GM12878 (cell line): ENCODE measurements around the gene AMTN. TPM values are rescaled to one million over a fixed set of nuclear protein-coding genes. Genes with fewer than 3 reads are reported as not detected.
"Not testable (repeated sequence)": the region's sequence is repeated elsewhere in the genome, so short reads cannot be mapped to it uniquely, and the experiment has no call there.

Experiments
- ATAC-seq: fragments of 200-7000 bp; cut with Tn5 transposase; 3 replicates; pipeline ENCODE4 v1.9.1; 2020; ENCODE audit warnings: mild to moderate bottlenecking, moderate library complexity
- BruUV-seq: library from RNA; stranded (reverse); fragments of 400-500 nt; replicated peaks from 2 replicates; lab custom pipeline; 2021; lab: Mats Ljungman, UMichigan
- CTCF ChIA-PET: fragments of 300-600 bp; sonication (Branson Sonifier 250); formaldehyde crosslinking; extraction: SDS; loops from one replicate; lab custom pipeline; 2021; ENCODE audit warnings: inconsistent platforms; lab: Yijun Ruan, JAX
- POLR2A ChIA-PET: fragments of 350-600 bp; formaldehyde crosslinking; extraction: SDS; loops from one replicate; lab custom pipeline; 2021; ENCODE audit warnings: inconsistent platforms; lab: Charles Lee
- RAD21 ChIA-PET: fragments of 300-600 bp; sonication (Branson Sonifier 250); formaldehyde crosslinking; loops from one replicate; lab custom pipeline; 2023; ENCODE audit warnings: antibody characterized with exemption; ENCODE audit not compliant: unreplicated experiment; lab: Charles Lee
- SMC1A ChIA-PET: fragments of 300-600 bp; sonication (Branson Sonifier 250); formaldehyde crosslinking; loops from one replicate; lab custom pipeline; 2023; ENCODE audit not compliant: unreplicated experiment, uncharacterized antibody; lab: Charles Lee
- DNase-seq: peaks from one replicate; pipeline ENCODE4 v3.0.0-alpha.2; 2011; ENCODE audit warnings: low read depth, low spot score
- FAIRE-seq: peaks from 3 replicates; lab custom pipeline; 2011; peaks lifted over from hg19 to GRCh38; lab: Jason Lieb, UNC
- H2AFZ ChIP-seq: 2 replicates; pipeline ENCODE4 v1.6.0; 2011; ENCODE audit warnings: low read depth, low read length, control low read depth; ENCODE audit not compliant: control insufficient read depth
- H3K27ac ChIP-seq: 2 replicates; pipeline ENCODE4 v1.5.1; 2011; ENCODE audit warnings: control low read depth; ENCODE audit not compliant: control insufficient read depth, insufficient read depth
- H3K27me3 ChIP-seq, 2 experiments: replicated peaks in 1 of 2; 2 replicates each; pipeline versions ENCODE4 v1.6.0 to v1.6.1; 2011; ENCODE audit warnings: low read length in 1 of 2; ENCODE audit not compliant: control insufficient read depth in 2 of 2, insufficient read depth in 2 of 2
- H3K36me3 ChIP-seq, 2 experiments: 2 replicates each; pipeline ENCODE4 v1.5.1; 2011; ENCODE audit warnings: low read length in 1 of 2; ENCODE audit not compliant: control insufficient read depth in 2 of 2, insufficient read depth in 2 of 2
- H3K4me1 ChIP-seq: 2 replicates; pipeline ENCODE4 v1.6.1; 2011; ENCODE audit warnings: mild to moderate bottlenecking, low read length, moderate library complexity, mixed read lengths; ENCODE audit not compliant: control insufficient read depth, insufficient read depth
- H3K4me2 ChIP-seq: 2 replicates; pipeline ENCODE4 v1.6.0; 2011; ENCODE audit warnings: control low read depth; ENCODE audit not compliant: control insufficient read depth, insufficient read depth
- H3K4me3 ChIP-seq: fragments of 200-600 bp; sonication (generic); 2 replicates; pipeline ENCODE4 v1.5.1; 2016
- H3K79me2 ChIP-seq: 2 replicates; pipeline ENCODE4 v1.6.0; 2011; ENCODE audit warnings: low read length; ENCODE audit not compliant: control insufficient read depth, insufficient read depth
- H3K9ac ChIP-seq: 2 replicates; pipeline ENCODE4 v1.8.0; 2011; ENCODE audit warnings: low read length, control low read depth, mixed read lengths; ENCODE audit not compliant: control insufficient read depth, insufficient read depth
- H3K9me3 ChIP-seq: replicated peaks from 3 replicates; pipeline ENCODE4 v1.5.1; 2011; ENCODE audit warnings: mild to moderate bottlenecking, low read length; ENCODE audit not compliant: control insufficient read depth, insufficient read depth
- H4K20me1 ChIP-seq: 2 replicates; pipeline ENCODE4 v1.6.0; 2011; ENCODE audit not compliant: control insufficient read depth, insufficient read depth
- BCL11A ChIP-seq: IDR thresholded peaks from 2 replicates; pipeline ENCODE4 v1.6.1; 2011; ENCODE audit warnings: low read depth, low read length
- GATAD2B ChIP-seq: fragments of 450-650 bp; conservative IDR thresholded peaks from 2 replicates; pipeline ENCODE4 v1.6.1; 2017; ENCODE audit warnings: low read depth, mild to moderate bottlenecking, moderate library complexity
- NRF1 ChIP-seq: conservative IDR thresholded peaks from 2 replicates; pipeline ENCODE4 v1.6.1; 2011; ENCODE audit warnings: mild to moderate bottlenecking, low read depth, low read length, improper control_type of control experiment
- RAD21 ChIP-seq: IDR thresholded peaks from 2 replicates; pipeline ENCODE4 v1.6.1; 2011; ENCODE audit warnings: mild to moderate bottlenecking, low read depth, low read length, moderate library complexity; ENCODE audit not compliant: insufficient read depth
- WGBS: methylation state at CpG from one replicate; pipeline ENCODE4 v1.1.6; 2016; ENCODE audit warnings: low lambda C conversion rate; ENCODE audit not compliant: insufficient replicate concordance, insufficient coverage; ENCODE audit errors: missing lambda C conversion rate; 5-methylcytosine and 5-hydroxymethylcytosine counted together
- in situ Hi-C: fragments of 300-500 bp; cut with MboI; formaldehyde crosslinking; loops from 9 replicates; pipeline ENCODE4 v1.14.3; 2018; ENCODE audit warnings: mixed read lengths
- intact Hi-C: fragments of 100-400 bp; cut with micrococcal nuclease; formaldehyde crosslinking; loops from one replicate; pipeline ENCODE4 v1.14.2; 2022; ENCODE audit not compliant: unreplicated experiment
- polyA plus RNA-seq, 11 experiments: library from polyadenylated mRNA; depleted of rRNA in 4 of 11; unstranded in 6 of 11; stranded (reverse) in 5 of 11; fragments of >200 nt; fragmentation: Nextera tagmentation in 4 of 11; fragmentation: Illumina TruSeq in 1 of 11; extraction: Ambion mirVana in 4 of 11; extraction: Trizol in 1 of 11; gene quantifications; 1 replicate in 1 of 11; 2 replicates in 10 of 11; pipeline versions ENCODE4 v1.2.1 to v1.2.3, GENCODE V29; 2011 to 2016; ENCODE audit warnings: inconsistent platforms in 2 of 11, missing spikeins in 2 of 11, low read depth in 1 of 11
- total RNA-seq, 4 experiments: library from RNA; depleted of rRNA in 3 of 4; stranded (reverse); fragments of >200 nt in 3 of 4; fragmentation: Illumina TruSeq in 1 of 4; extraction: Trizol in 1 of 4; gene quantifications; 2 replicates each; pipeline versions ENCODE4 v1.2.1 to v1.2.3, GENCODE V29; 2013 to 2021

Gene AMTN
- total and polyA plus RNA-seq, 10 of the 15 experiments (the other 5 are each of a cell fraction or from before 2014, with no cell fraction given) = not detected

DNA sequence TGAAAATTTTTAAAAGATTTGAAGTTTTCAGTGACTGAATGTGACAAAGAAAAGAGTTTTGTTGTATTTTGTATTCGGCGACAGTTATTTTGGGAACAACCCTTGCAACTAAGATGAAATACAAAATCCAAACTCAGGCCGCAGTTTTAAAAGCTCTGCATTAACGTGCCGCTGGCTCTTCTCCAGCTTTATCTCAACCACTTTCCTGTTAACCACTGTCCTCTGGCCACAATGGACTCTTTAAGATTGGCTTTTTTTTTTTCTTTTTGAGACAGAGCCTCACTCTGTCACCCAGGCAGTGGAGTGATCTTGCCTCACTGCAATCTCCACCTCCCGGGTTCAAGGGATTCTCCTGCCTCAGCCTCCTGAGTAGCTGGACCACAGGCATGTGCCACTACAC is 22.1 kb upstream of the AMTN start:
- FAIRE-seq (no peak), DNase-seq (no peak), ATAC-seq (no peak)
- TF ChIP-seq GATAD2B (no peak), RAD21 (no peak), NRF1 (no peak), BCL11A (no peak)
- H3K4me3 ChIP-seq = no peak overlapping the region
- H3K4me1 ChIP-seq = no peaks in the 10 kb centered on the region
- intact Hi-C loops = no loop called here
- POLR2A ChIA-PET = interaction anchor here (0.7 kb wide), 1 partner anchor 10 kb away, joined by 4 read pairs; no protein-coding TSS in a partner anchor
- H3K27ac ChIP-seq = no peak overlapping the region
- H3K9me3 ChIP-seq = no peaks in the 10 kb centered on the region
- SMC1A ChIA-PET = interaction anchor here (0.6 kb wide), 1 partner anchor 349 kb away, joined by 4 read pairs; no protein-coding TSS in a partner anchor
- no peak overlapping the region for H2AFZ ChIP-seq
- 45% methylated on average over 6 of the region's 6 CpGs for WGBS
- RAD21 ChIA-PET = interaction anchor here (1.6 kb wide), 1 partner anchor 99 kb away, joined by 4 read pairs; no protein-coding TSS in a partner anchor
- no peaks in the 10 kb centered on the region for H3K36me3 ChIP-seq
- H3K79me2 ChIP-seq = no peaks in the 10 kb centered on the region
- H3K27me3 ChIP-seq = no peaks in the 10 kb centered on the region
- H4K20me1 ChIP-seq = no peaks in the 10 kb centered on the region
- in situ Hi-C loops = loop anchor here (10.0 kb wide), 1 partner anchor 171 kb away; no protein-coding TSS in a partner anchor
- BruUV-seq = no TSS peak
- no peak overlapping the region for H3K9ac ChIP-seq
- H3K4me2 ChIP-seq = no peak overlapping the region
- CTCF ChIA-PET = no interaction called here

DNA sequence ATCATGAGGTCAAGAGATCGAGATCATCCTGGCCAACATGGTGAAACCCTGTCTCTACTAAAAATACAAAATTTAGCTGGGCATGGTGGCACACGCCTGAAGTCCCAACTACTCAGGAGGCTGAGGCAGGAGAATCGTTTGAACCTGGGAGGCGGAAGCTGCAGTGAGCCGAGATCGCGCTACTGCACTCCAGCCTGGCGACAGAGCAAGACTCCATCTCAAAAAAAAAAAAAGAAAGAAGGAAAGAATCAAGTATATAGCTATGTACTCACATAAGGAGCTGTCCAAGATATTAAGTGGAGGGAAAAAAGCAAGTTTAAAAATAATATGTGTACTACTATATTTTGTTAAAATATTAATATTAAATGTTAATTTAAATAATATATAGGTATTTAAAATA is 16.5 kb upstream of the AMTN start:
- H4K20me1 ChIP-seq, H3K9me3 ChIP-seq, H3K36me3 ChIP-seq, H3K27ac ChIP-seq, FAIRE-seq, ATAC-seq, H3K9ac ChIP-seq, H3K4me3 ChIP-seq, POLR2A ChIA-PET, RAD21 ChIA-PET, H3K79me2 ChIP-seq, H3K4me1 ChIP-seq, H2AFZ ChIP-seq, H3K27me3 ChIP-seq, BruUV-seq, H3K4me2 ChIP-seq, DNase-seq: not testable (repeated sequence)
- ChIA-PET CTCF (interaction anchor here (2.6 kb wide), 1 partner anchor 10 kb away, joined by 9 read pairs; no protein-coding TSS in a partner anchor), SMC1A (interaction anchor here (1.0 to 1.6 kb wide), 2 partner anchors 117 to 187 kb away, joined by 3 to 7 read pairs; no protein-coding TSS in a partner anchor)
- in situ Hi-C loops = loop anchor here (25.0 kb wide), 1 partner anchor 815 kb away; no protein-coding TSS in a partner anchor
- WGBS = 77% methylated on average over 7 of the region's 8 CpGs
- intact Hi-C loops = loop anchor here (5.0 kb wide), 1 partner anchor 100 kb away; no protein-coding TSS in a partner anchor
